Lung (tissue), 12 donors: ENCODE results near the gene STX11. TPM values are rescaled to one million over a fixed set of nuclear protein-coding genes. Genes with fewer than 3 reads are reported as not detected.

ENCODE experiments used
- ATAC-seq: fragments of 200-7000 bp; cut with Tn5 transposase; one replicate; pipeline ENCODE4 v1.9.1; 2020; ENCODE audit warnings: moderate number of reproducible peaks; ENCODE audit not compliant: insufficient read depth, low FRiP score
- DNase-seq, 3 donors: peaks; one replicate each; pipeline ENCODE4 v3.0.0-alpha.2; 2013 to 2017
- H3K27ac ChIP-seq, 2 donors: one replicate each; pipeline ENCODE4 v1.5.1; 2013; ENCODE audit warnings: mild to moderate bottlenecking in 2 of 2, moderate library complexity in 2 of 2, control low read depth in 1 of 2, inconsistent platforms in 1 of 2, low read depth in 1 of 2, low read length in 1 of 2
- H3K27me3 ChIP-seq, 3 donors: one replicate each; pipeline ENCODE4 v1.5.1; 2013; ENCODE audit warnings: low read length in 2 of 3; ENCODE audit not compliant: control insufficient read depth in 3 of 3, insufficient read depth in 3 of 3
- H3K36me3 ChIP-seq, 4 donors: one replicate each; pipeline ENCODE4 v1.5.1; 2013; ENCODE audit warnings: low read length in 4 of 4, mild to moderate bottlenecking in 1 of 4, moderate library complexity in 1 of 4; ENCODE audit not compliant: control insufficient read depth in 4 of 4, insufficient read depth in 4 of 4
- H3K4me1 ChIP-seq, 5 donors: one replicate each; pipeline ENCODE4 v1.5.1; 2013; ENCODE audit warnings: low read length in 5 of 5, mild to moderate bottlenecking in 2 of 5, moderate library complexity in 1 of 5; ENCODE audit not compliant: control insufficient read depth in 5 of 5, insufficient read depth in 5 of 5
- H3K4me3 ChIP-seq: one replicate; pipeline ENCODE4 v1.5.1; 2013; ENCODE audit warnings: mild to moderate bottlenecking, control low read depth, moderate library complexity
- H3K9ac ChIP-seq, 2 donors: one replicate each; pipeline ENCODE4 v1.5.1; 2013; ENCODE audit warnings: low read length in 2 of 2, control low read depth in 1 of 2; ENCODE audit not compliant: insufficient read depth in 1 of 2
- H3K9me3 ChIP-seq, 4 donors: one replicate each; pipeline ENCODE4 v1.5.1; 2013; ENCODE audit warnings: low read length in 3 of 4, mild to moderate bottlenecking in 1 of 4, moderate library complexity in 1 of 4; ENCODE audit not compliant: control insufficient read depth in 4 of 4, insufficient read depth in 3 of 4
- WGBS, 2 donors: extraction: QIAGEN DNeasy Blood & Tissue Kit; methylation state at CpG; one replicate each; pipeline ENCODE4 v1.1.7; 2013; 5-methylcytosine and 5-hydroxymethylcytosine counted together
- polyA plus RNA-seq, 2 donors: library from polyadenylated mRNA; stranded (reverse); fragments of 200-250 nt; gene quantifications; one replicate each; pipeline ENCODE4 v1.2.1, GENCODE V29; 2013
- total RNA-seq, 2 donors: library from RNA; depleted of rRNA in 1 of 2; stranded (reverse); fragments of >200 nt in 1 of 2; gene quantifications; one replicate each; pipeline ENCODE4 v1.2.1, GENCODE V29; 2014 to 2021
- TF ChIP-seq, protein P1 (sequence below): IDR thresholded peaks from 2 replicates; pipeline ENCODE4 v1.5.1; 2012; ENCODE audit warnings: mild to moderate bottlenecking; ENCODE audit errors: control extremely low read depth, extremely low read depth
- donor health status: control.
- donor health status: control.
- donor health status: Bipolar disorder and iron deficiency.
- donor health status: healthy.
- donor health status: DM: yes; HTN: yes; CAD: no.

Gene STX11
- total and polyA plus RNA-seq, 4 donors, result 10.6 to 62.7 (median 35.7) TPM

DNA sequence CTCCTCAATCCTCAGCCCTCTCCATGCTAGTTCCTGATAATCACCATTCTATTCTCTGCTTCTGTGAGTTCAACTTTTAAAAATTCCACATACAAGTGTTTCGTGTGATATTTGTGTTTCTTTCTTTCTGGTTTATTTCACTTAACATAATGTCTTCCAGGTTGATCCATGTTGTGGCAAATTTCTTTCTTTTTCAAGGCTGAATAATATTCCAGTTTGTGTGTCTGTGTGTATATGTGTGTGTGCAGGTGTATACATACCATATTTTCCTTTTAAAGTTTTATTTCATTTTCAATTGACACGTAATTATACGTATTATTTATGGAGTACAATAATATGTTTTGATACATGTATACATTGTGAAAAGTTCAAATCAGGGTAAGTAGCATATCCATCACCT, 35.1 kb upstream of the STX11 start:
- TF ChIP-seq, protein P1, sequence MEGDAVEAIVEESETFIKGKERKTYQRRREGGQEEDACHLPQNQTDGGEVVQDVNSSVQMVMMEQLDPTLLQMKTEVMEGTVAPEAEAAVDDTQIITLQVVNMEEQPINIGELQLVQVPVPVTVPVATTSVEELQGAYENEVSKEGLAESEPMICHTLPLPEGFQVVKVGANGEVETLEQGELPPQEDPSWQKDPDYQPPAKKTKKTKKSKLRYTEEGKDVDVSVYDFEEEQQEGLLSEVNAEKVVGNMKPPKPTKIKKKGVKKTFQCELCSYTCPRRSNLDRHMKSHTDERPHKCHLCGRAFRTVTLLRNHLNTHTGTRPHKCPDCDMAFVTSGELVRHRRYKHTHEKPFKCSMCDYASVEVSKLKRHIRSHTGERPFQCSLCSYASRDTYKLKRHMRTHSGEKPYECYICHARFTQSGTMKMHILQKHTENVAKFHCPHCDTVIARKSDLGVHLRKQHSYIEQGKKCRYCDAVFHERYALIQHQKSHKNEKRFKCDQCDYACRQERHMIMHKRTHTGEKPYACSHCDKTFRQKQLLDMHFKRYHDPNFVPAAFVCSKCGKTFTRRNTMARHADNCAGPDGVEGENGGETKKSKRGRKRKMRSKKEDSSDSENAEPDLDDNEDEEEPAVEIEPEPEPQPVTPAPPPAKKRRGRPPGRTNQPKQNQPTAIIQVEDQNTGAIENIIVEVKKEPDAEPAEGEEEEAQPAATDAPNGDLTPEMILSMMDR, result no peak
- no peaks in the 10 kb centered on the region for H3K4me1 ChIP-seq
- ATAC-seq, result no peak
- H3K27ac ChIP-seq, result no peak overlapping the region
- H3K4me3 ChIP-seq, result no peak overlapping the region
- 91 to 98% methylated on average over 3 of the region's 3 CpGs for WGBS, 2 donors
- H3K27me3 ChIP-seq, result no peaks in the 10 kb centered on the region
- no peak for DNase-seq
- no peak overlapping the region for H3K9ac ChIP-seq
- H3K9me3 ChIP-seq, result no peaks in the 10 kb centered on the region
- no peaks in the 10 kb centered on the region for H3K36me3 ChIP-seq

DNA sequence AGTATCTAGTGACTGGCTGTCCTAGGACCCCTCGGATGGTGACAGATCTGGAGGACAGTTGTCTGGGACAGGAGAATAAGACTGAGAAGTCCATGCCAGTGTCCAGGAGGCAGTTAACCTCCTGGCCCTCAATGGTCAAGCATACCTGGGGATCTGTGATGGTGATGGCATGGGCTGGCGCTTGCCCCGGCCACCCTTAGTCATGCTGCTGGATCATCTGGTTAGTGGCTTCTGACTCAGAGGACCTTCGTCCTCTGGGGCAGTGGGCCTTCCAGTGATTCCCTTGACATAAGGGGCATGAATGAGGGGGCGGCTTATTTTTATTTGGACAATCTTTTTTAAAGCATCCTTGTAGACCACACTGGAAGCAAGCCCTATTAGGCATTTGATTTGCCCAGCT, 30.9 kb upstream of the STX11 start:
- Histone ChIP-seq H3K27ac (no peak overlapping the region), H3K4me1 (no peaks in the 10 kb centered on the region), H3K27me3 (no peaks in the 10 kb centered on the region), H3K36me3 (no peaks in the 10 kb centered on the region), H3K9me3 (no peaks in the 10 kb centered on the region), H3K9ac (no peak overlapping the region), H3K4me3 (no peak overlapping the region)
- TF ChIP-seq, protein P1, result no peak
- no peak for ATAC-seq
- no peak for DNase-seq
- 93 to 95% methylated on average over 5 of the region's 5 CpGs for WGBS, 2 donors

DNA sequence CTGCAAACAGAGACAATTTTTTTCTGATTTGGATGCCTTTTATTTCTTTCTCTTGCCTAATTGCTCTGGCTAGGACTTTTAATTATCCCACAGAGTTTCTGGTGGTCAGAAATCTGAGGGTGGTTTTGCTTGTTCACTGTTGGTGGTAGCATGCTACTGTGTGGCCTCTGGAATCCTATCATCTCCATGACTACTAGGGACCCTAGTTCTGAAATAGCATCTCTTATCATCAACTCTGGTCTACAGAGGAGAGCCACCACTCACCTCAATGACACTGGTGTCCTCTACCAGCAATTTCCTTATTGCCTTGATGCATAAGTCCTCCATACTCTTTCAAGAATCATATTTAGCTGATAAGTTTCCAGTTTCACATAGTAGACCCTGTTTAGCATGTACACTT, 27.5 kb upstream of the STX11 start:
- no peak overlapping the region for H3K9ac ChIP-seq

DNA sequence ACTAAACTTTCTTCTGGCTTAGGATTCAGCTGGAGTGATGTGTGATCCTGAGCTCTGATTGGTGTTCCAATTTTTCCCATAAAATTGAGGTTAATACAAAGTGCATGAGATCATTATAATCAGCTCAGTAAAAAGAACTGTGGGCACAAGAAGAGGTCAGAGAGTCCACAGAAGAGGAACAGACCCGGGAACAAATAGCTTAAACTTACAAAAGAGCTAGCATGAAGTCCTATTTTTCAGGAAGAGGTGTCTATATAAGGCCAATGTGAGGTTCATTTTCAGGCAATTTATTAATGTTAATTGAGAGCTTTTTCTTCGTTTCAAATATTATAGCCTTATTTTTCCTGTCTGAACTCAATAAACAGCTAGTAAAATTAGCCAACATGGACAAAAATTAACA, 26.9 kb upstream of the STX11 start:
- no peaks in the 10 kb centered on the region for H3K4me1 ChIP-seq
- no peak for ATAC-seq
- H3K9ac ChIP-seq, result no peak overlapping the region
- no peaks in the 10 kb centered on the region for H3K27me3 ChIP-seq
- TF ChIP-seq, protein P1, result no peak
- WGBS, 2 donors, result 21 to 44% methylated on average over 2 of the region's 2 CpGs
- no peak for DNase-seq
- no peak overlapping the region for H3K4me3 ChIP-seq
- no peaks in the 10 kb centered on the region for H3K9me3 ChIP-seq
- H3K27ac ChIP-seq, result no peak overlapping the region
- no peaks in the 10 kb centered on the region for H3K36me3 ChIP-seq

More for the DNA sequence above, 27.5 kb upstream of the STX11 start:
- DNase-seq (no peak), ATAC-seq (no peak)
- Histone ChIP-seq H3K4me1 (no peaks in the 10 kb centered on the region), H3K36me3 (no peaks in the 10 kb centered on the region), H3K27me3 (no peaks in the 10 kb centered on the region), H3K27ac (no peak overlapping the region), H3K9me3 (no peaks in the 10 kb centered on the region), H3K4me3 (no peak overlapping the region)
- TF ChIP-seq, protein P1, result no peak
